ENCODE measurements around the gene EGR4.
A peak's percentile ranks its signal among the peaks of the same experiment; 100 is the strongest.

The EGR4 gene

GRCh38 chr2:73290049-73290839, 3.1 kb downstream of the EGR4 start:
- Histone ChIP-seq H3K4me1 (ENCODE audit: control insufficient read depth, insufficient read depth, low read length) (peaks cover 15% of the 10 kb centered on the region), H3K9ac (ENCODE audit: low read length in 2 of 2) (no peak overlapping the region), H3K27me3 (ENCODE audit: control insufficient read depth in 1 of 2, insufficient read depth in 2 of 2, low read length in 2 of 2) (peaks cover 57 to 65% of the 10 kb centered on the region in 2 donors), H3K36me3 (ENCODE audit: control insufficient read depth in 2 of 2, insufficient read depth in 2 of 2, low read length in 2 of 2) (no peaks in the 10 kb centered on the region), H3K27ac (ENCODE audit: low read length) (no peak overlapping the region), H3K9me3 (ENCODE audit: control insufficient read depth in 2 of 2, low read length in 2 of 2) (peaks cover 3 to 4% of the 10 kb centered on the region in 2 donors), H3K4me3 (ENCODE audit: low read length in 2 of 2) (no peak overlapping the region)

GRCh38 chr2:73289304-73289703, 4.0 kb downstream of the EGR4 start:
- Histone ChIP-seq H3K4me3 (ENCODE audit: low read length in 2 of 2) (no peak overlapping the region), H3K9me3 (ENCODE audit: control insufficient read depth in 2 of 2, low read length in 2 of 2) (peaks cover 1 to 3% of the 10 kb centered on the region in 2 donors), H3K4me1 (ENCODE audit: control insufficient read depth, insufficient read depth, low read length) (peaks cover 24% of the 10 kb centered on the region), H3K36me3 (ENCODE audit: control insufficient read depth in 2 of 2, insufficient read depth in 2 of 2, low read length in 2 of 2) (no peaks in the 10 kb centered on the region), H3K27ac (ENCODE audit: low read length) (no peak overlapping the region), H3K9ac (ENCODE audit: low read length in 2 of 2) (no peak overlapping the region), H3K27me3 (ENCODE audit: control insufficient read depth in 1 of 2, insufficient read depth in 2 of 2, low read length in 2 of 2) (peaks cover 54 to 59% of the 10 kb centered on the region in 2 donors)

- H3K9ac ChIP-seq (ENCODE audit: low read length in 2 of 2): no peak overlapping the region
- no peak overlapping the region for H3K4me3 ChIP-seq (ENCODE audit: low read length in 2 of 2)
- H3K9me3 ChIP-seq (ENCODE audit: control insufficient read depth in 2 of 2, low read length in 2 of 2): peaks cover 0 to 3% of the 10 kb centered on the region in 2 donors
- H3K27me3 ChIP-seq (ENCODE audit: control insufficient read depth in 1 of 2, insufficient read depth in 2 of 2, low read length in 2 of 2): peaks cover 24 to 40% of the 10 kb centered on the region in 2 donors
- H3K36me3 ChIP-seq (ENCODE audit: control insufficient read depth in 2 of 2, insufficient read depth in 2 of 2, low read length in 2 of 2): no peaks in the 10 kb centered on the region
- no peak overlapping the region for H3K27ac ChIP-seq (ENCODE audit: low read length)
- H3K4me1 ChIP-seq (ENCODE audit: control insufficient read depth, insufficient read depth, low read length): peaks cover 18% of the 10 kb centered on the region
Measured at GRCh38 chr2:73286134-73286655, 7.2 kb downstream of the EGR4 start.

GRCh38 chr2:73285159-73285739, 8.1 kb downstream of the EGR4 start:
- Histone ChIP-seq H3K27ac (ENCODE audit: low read length) (no peak overlapping the region), H3K36me3 (ENCODE audit: control insufficient read depth in 2 of 2, insufficient read depth in 2 of 2, low read length in 2 of 2) (no peaks in the 10 kb centered on the region), H3K4me1 (ENCODE audit: control insufficient read depth, insufficient read depth, low read length) (peaks cover 18% of the 10 kb centered on the region), H3K9me3 (ENCODE audit: control insufficient read depth in 2 of 2, low read length in 2 of 2) (no peaks in the 10 kb centered on the region), H3K27me3 (ENCODE audit: control insufficient read depth in 1 of 2, insufficient read depth in 2 of 2, low read length in 2 of 2) (peaks cover 14 to 30% of the 10 kb centered on the region in 2 donors), H3K4me3 (ENCODE audit: low read length in 2 of 2) (peak overlapping the region in 1 of 2 donors; percentile 72), H3K9ac (ENCODE audit: low read length in 2 of 2) (no peak overlapping the region)

GRCh38 chr2:73284296-73285158, 8.8 kb downstream of the EGR4 start, which contains the start of gene FBXO41:
Gene FBXO41, minus strand, starts transcription at chr2:73284478. Its CDS starts 14,848 bp downstream, at chr2:73269630.
- H3K27ac ChIP-seq (ENCODE audit: low read length): no peak within 1 kb of the TSS
- no peaks in the 10 kb centered on the region for H3K36me3 ChIP-seq (ENCODE audit: control insufficient read depth in 2 of 2, insufficient read depth in 2 of 2, low read length in 2 of 2)
- peak within 1 kb of the TSS; percentile 61 to 72 for H3K4me3 ChIP-seq (ENCODE audit: low read length in 2 of 2)
- H3K9ac ChIP-seq (ENCODE audit: low read length in 2 of 2): peak within 1 kb of the TSS in 1 of 2 donors; percentile 42
- peaks cover 9 to 24% of the 10 kb centered on the region in 2 donors for H3K27me3 ChIP-seq (ENCODE audit: control insufficient read depth in 1 of 2, insufficient read depth in 2 of 2, low read length in 2 of 2)
- H3K4me1 ChIP-seq (ENCODE audit: control insufficient read depth, insufficient read depth, low read length): peaks cover 18% of the 10 kb centered on the region
- H3K9me3 ChIP-seq (ENCODE audit: control insufficient read depth in 2 of 2, low read length in 2 of 2): no peaks in the 10 kb centered on the region

- Histone ChIP-seq H3K27me3 (ENCODE audit: control insufficient read depth in 1 of 2, insufficient read depth in 2 of 2, low read length in 2 of 2) (peaks cover 9 to 17% of the 10 kb centered on the region in 2 donors), H3K9me3 (ENCODE audit: control insufficient read depth in 2 of 2, low read length in 2 of 2) (no peaks in the 10 kb centered on the region), H3K27ac (ENCODE audit: low read length) (no peak overlapping the region), H3K9ac (ENCODE audit: low read length in 2 of 2) (peak overlapping the region in 1 of 2 donors; percentile 42), H3K36me3 (ENCODE audit: control insufficient read depth in 2 of 2, insufficient read depth in 2 of 2, low read length in 2 of 2) (no peaks in the 10 kb centered on the region), H3K4me1 (ENCODE audit: control insufficient read depth, insufficient read depth, low read length) (peaks cover 18% of the 10 kb centered on the region), H3K4me3 (ENCODE audit: low read length in 2 of 2) (peak overlapping the region; percentile 61 to 72)
Measured at GRCh38 chr2:73283545-73284295, 9.6 kb downstream of the EGR4 start.

- Histone ChIP-seq H3K4me1 (ENCODE audit: control insufficient read depth, insufficient read depth, low read length) (peaks cover 18% of the 10 kb centered on the region), H3K4me3 (ENCODE audit: low read length in 2 of 2) (peak overlapping the region in 1 of 2 donors; percentile 72), H3K27me3 (ENCODE audit: control insufficient read depth in 1 of 2, insufficient read depth in 2 of 2, low read length in 2 of 2) (peaks cover 9 to 17% of the 10 kb centered on the region in 2 donors), H3K9me3 (ENCODE audit: control insufficient read depth in 2 of 2, low read length in 2 of 2) (no peaks in the 10 kb centered on the region), H3K27ac (ENCODE audit: low read length) (no peak overlapping the region), H3K9ac (ENCODE audit: low read length in 2 of 2) (no peak overlapping the region), H3K36me3 (ENCODE audit: control insufficient read depth in 2 of 2, insufficient read depth in 2 of 2, low read length in 2 of 2) (no peaks in the 10 kb centered on the region)
Measured at GRCh38 chr2:73282924-73283544, 10.3 kb downstream of the EGR4 start.

- H3K4me1 ChIP-seq (ENCODE audit: control insufficient read depth, insufficient read depth, low read length): peaks cover 18% of the 10 kb centered on the region
- H3K9me3 ChIP-seq (ENCODE audit: control insufficient read depth in 2 of 2, low read length in 2 of 2): no peaks in the 10 kb centered on the region
- no peak overlapping the region for H3K27ac ChIP-seq (ENCODE audit: low read length)
Measured at GRCh38 chr2:73281244-73281643, 12.1 kb downstream of the EGR4 start.

GRCh38 chr2:73279852-73280251, 13.5 kb downstream of the EGR4 start:
- Histone ChIP-seq H3K4me3 (ENCODE audit: low read length in 2 of 2) (no peak overlapping the region), H3K9ac (ENCODE audit: low read length in 2 of 2) (no peak overlapping the region), H3K4me1 (ENCODE audit: control insufficient read depth, insufficient read depth, low read length) (peaks cover 12% of the 10 kb centered on the region), H3K9me3 (ENCODE audit: control insufficient read depth in 2 of 2, low read length in 2 of 2) (no peaks in the 10 kb centered on the region), H3K27me3 (ENCODE audit: control insufficient read depth in 1 of 2, insufficient read depth in 2 of 2, low read length in 2 of 2) (peaks cover 0 to 3% of the 10 kb centered on the region in 2 donors), H3K27ac (ENCODE audit: low read length) (no peak overlapping the region), H3K36me3 (ENCODE audit: control insufficient read depth in 2 of 2, insufficient read depth in 2 of 2, low read length in 2 of 2) (no peaks in the 10 kb centered on the region)

More at GRCh38 chr2:73281244-73281643, 12.1 kb downstream of the EGR4 start:
- Histone ChIP-seq H3K36me3 (ENCODE audit: control insufficient read depth in 2 of 2, insufficient read depth in 2 of 2, low read length in 2 of 2) (no peaks in the 10 kb centered on the region), H3K9ac (ENCODE audit: low read length in 2 of 2) (no peak overlapping the region), H3K4me3 (ENCODE audit: low read length in 2 of 2) (no peak overlapping the region), H3K27me3 (ENCODE audit: control insufficient read depth in 1 of 2, insufficient read depth in 2 of 2, low read length in 2 of 2) (peaks cover 7 to 9% of the 10 kb centered on the region in 2 donors)
